Caco-2 (cell line): ENCODE measurements around the gene SYT6. TPM values are rescaled to one million over a fixed set of nuclear protein-coding genes. Genes with fewer than 3 reads are reported as not detected.

Experiments
- BruUV-seq: library from RNA; stranded (reverse); fragments of 400-500 nt; replicated peaks from 2 replicates; lab custom pipeline; 2021; lab: Mats Ljungman, UMichigan
- CTCF ChIA-PET: fragments of 300-600 bp; sonication (Branson Sonifier 250); formaldehyde crosslinking; loops from one replicate; lab custom pipeline; 2022; ENCODE audit warnings: antibody characterized with exemption; lab: Charles Lee
- POLR2A ChIA-PET: fragments of 300-600 bp; sonication (Branson Sonifier 250); formaldehyde crosslinking; loops from one replicate; lab custom pipeline; 2022; ENCODE audit warnings: antibody characterized with exemption; lab: Charles Lee
- DNase-seq, 2 experiments: peaks; one replicate each; pipeline versions ENCODE4 v3.0.0 to v3.0.0-alpha.2; 2020 to 2022
- H3K27me3 ChIP-seq: replicated peaks from 2 replicates; pipeline ENCODE4 v1.6.0; 2011; ENCODE audit warnings: low read length; ENCODE audit not compliant: control insufficient read depth, insufficient read depth
- H3K36me3 ChIP-seq: 2 replicates; pipeline ENCODE4 v1.5.1; 2011; ENCODE audit warnings: low read length; ENCODE audit not compliant: control insufficient read depth, insufficient read depth
- H3K4me1 ChIP-seq: fragments of 250-450 bp; sonication (Bioruptor Pico); 2 replicates; pipeline ENCODE4 v1.5.1; 2020; ENCODE audit warnings: mild to moderate bottlenecking
- H3K4me3 ChIP-seq: 2 replicates; pipeline ENCODE4 v1.5.1; 2011; ENCODE audit warnings: low read depth, mild to moderate bottlenecking, control low read depth, low read length
- H3K9me3 ChIP-seq: fragments of 250-450 bp; sonication (Bioruptor Pico); 2 replicates; pipeline ENCODE4 v1.5.1; 2020; ENCODE audit warnings: mild to moderate bottlenecking, moderate library complexity
- H3K27ac Mint-ChIP-seq: one replicate; pipeline ENCODE4 v1.8.0; 2022; ENCODE audit warnings: mixed read lengths; ENCODE audit not compliant: unreplicated experiment
- H3K27me3 Mint-ChIP-seq: one replicate; pipeline ENCODE4 v1.8.0; 2022; ENCODE audit warnings: mixed read lengths; ENCODE audit not compliant: insufficient read depth, unreplicated experiment
- H3K36me3 Mint-ChIP-seq: one replicate; pipeline ENCODE4 v1.8.0; 2022; ENCODE audit warnings: mild to moderate bottlenecking, mixed read lengths; ENCODE audit not compliant: insufficient read depth, unreplicated experiment
- H3K4me1 Mint-ChIP-seq: one replicate; pipeline ENCODE4 v1.8.0; 2022; ENCODE audit warnings: low read depth, mixed read lengths; ENCODE audit not compliant: unreplicated experiment
- H3K4me3 Mint-ChIP-seq: one replicate; pipeline ENCODE4 v1.8.0; 2022; ENCODE audit warnings: mild to moderate bottlenecking, moderate library complexity, mixed read lengths; ENCODE audit not compliant: unreplicated experiment
- H3K9me3 Mint-ChIP-seq: one replicate; pipeline ENCODE4 v1.8.0; 2022; ENCODE audit warnings: mixed read lengths; ENCODE audit not compliant: unreplicated experiment
- intact Hi-C: fragments of 100-400 bp; cut with micrococcal nuclease; formaldehyde crosslinking; loops from one replicate; pipeline ENCODE4 v1.10.0; 2022; ENCODE audit not compliant: unreplicated experiment
- total RNA-seq: library from RNA; stranded (reverse); gene quantifications from 2 replicates; pipeline ENCODE4 v1.2.3, GENCODE V29; 2022
- TF ChIP-seq, protein P1 (sequence below), 2 experiments: fragments of 200-600 bp in 1 of 2; IDR thresholded peaks; 1 replicate in 1 of 2; 2 replicates in 1 of 2; pipeline versions ENCODE4 v1.5.1 to v1.8.0; 2011 to 2022; ENCODE audit warnings: antibody characterized with exemption in 1 of 2, control low read depth in 1 of 2, inconsistent platforms in 1 of 2, low read depth in 1 of 2, low read length in 1 of 2, mild to moderate bottlenecking in 1 of 2, moderate library complexity in 1 of 2; ENCODE audit not compliant: insufficient read depth in 1 of 2, severe bottlenecking in 1 of 2, unreplicated experiment in 1 of 2

SYT6 gene
- total RNA-seq, 1 experiment from 2014 or later, result 0.32 TPM

DNA sequence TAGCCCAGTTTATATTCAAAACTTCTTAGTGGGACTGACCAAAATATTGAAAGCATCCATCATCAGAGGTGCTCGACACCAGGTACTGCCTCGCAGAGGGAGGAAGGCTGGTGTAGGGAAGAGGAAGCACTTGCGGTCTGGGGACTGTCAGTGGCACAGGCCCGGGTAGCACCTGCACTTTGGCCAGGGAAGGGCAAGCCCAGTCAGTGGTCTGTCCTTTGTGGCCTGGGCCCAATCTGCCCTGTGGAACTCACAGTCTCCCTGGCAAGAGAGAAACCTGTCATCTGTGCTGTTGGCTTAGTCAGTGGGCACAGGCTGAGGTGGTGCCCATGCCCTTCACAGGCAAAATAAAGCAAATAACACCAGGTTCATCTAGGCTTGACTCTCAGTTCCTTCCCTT is 77.4 kb downstream of the SYT6 start:
- H3K27me3 Mint-ChIP-seq, result no peaks in the 10 kb centered on the region
- H3K27ac Mint-ChIP-seq, result no peak overlapping the region
- H3K4me3 Mint-ChIP-seq, result no peak overlapping the region
- H3K4me3 ChIP-seq, result no peak overlapping the region
- H3K4me1 ChIP-seq, result no peaks in the 10 kb centered on the region
- ChIA-PET POLR2A (no interaction called here), CTCF (no interaction called here)
- no peaks in the 10 kb centered on the region for H3K27me3 ChIP-seq
- intact Hi-C loops, result no loop called here
- H3K36me3 ChIP-seq, result no peaks in the 10 kb centered on the region
- peaks cover 10% of the 10 kb centered on the region for H3K9me3 Mint-ChIP-seq
- no peaks in the 10 kb centered on the region for H3K4me1 Mint-ChIP-seq
- no peak for DNase-seq
- H3K9me3 ChIP-seq, result no peaks in the 10 kb centered on the region
- TF ChIP-seq, protein P1, sequence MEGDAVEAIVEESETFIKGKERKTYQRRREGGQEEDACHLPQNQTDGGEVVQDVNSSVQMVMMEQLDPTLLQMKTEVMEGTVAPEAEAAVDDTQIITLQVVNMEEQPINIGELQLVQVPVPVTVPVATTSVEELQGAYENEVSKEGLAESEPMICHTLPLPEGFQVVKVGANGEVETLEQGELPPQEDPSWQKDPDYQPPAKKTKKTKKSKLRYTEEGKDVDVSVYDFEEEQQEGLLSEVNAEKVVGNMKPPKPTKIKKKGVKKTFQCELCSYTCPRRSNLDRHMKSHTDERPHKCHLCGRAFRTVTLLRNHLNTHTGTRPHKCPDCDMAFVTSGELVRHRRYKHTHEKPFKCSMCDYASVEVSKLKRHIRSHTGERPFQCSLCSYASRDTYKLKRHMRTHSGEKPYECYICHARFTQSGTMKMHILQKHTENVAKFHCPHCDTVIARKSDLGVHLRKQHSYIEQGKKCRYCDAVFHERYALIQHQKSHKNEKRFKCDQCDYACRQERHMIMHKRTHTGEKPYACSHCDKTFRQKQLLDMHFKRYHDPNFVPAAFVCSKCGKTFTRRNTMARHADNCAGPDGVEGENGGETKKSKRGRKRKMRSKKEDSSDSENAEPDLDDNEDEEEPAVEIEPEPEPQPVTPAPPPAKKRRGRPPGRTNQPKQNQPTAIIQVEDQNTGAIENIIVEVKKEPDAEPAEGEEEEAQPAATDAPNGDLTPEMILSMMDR (IDR thresholded peaks at IDR 0.05; ENCODE audit: insufficient read depth in 1 of 2, low read depth in 1 of 2, low read length in 1 of 2, severe bottlenecking in 1 of 2, unreplicated experiment in 1 of 2), result no peak
- no TSS peak for BruUV-seq
- no peaks in the 10 kb centered on the region for H3K36me3 Mint-ChIP-seq

DNA sequence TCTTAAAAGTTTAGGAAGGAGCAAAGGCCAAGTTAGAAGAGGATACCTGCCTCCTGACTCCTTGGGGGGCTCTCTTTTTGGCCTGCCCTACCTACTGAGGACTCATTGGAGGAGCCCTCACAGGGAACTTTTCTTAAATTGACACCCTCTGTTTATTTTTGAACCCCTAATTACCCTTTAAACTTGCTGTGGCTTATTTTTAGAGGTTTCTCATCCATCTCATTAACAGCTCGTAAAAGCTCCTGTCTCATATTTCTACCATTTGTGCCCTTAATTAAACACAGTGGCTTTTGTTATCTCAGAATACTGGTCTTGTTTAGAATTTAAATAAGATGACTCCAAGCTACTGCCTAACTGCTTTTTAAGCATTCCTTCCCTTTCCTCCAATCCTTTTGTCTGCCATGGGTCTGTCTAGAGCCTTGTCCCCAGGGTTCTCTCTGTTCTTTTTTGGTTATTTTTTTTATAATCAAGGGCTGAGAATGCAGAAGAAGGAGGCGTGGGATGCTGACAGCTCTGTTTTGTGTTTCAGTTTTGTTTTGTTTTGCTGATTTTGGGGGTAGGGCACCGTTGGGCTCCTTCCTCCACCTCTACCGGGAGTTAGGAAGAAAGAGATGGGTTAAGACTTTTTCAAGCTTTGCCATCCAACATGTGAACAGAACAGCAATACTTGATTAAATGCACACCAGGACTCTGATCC is 78.0 kb downstream of the SYT6 start:
- no peak overlapping the region for H3K27ac Mint-ChIP-seq
- no peak overlapping the region for H3K4me3 Mint-ChIP-seq
- peaks cover 10% of the 10 kb centered on the region for H3K9me3 Mint-ChIP-seq
- intact Hi-C loops, result no loop called here
- POLR2A ChIA-PET, result no interaction called here
- no peak overlapping the region for H3K4me3 ChIP-seq
- no peak for DNase-seq
- no peaks in the 10 kb centered on the region for H3K4me1 Mint-ChIP-seq
- H3K27me3 Mint-ChIP-seq, result no peaks in the 10 kb centered on the region
- CTCF ChIA-PET, result interaction anchor here (0.6 kb wide), 2 partner anchors 96 to 1015 kb away, joined by 3 to 5 read pairs; partner anchors contain the start of gene OLFML3
- no peaks in the 10 kb centered on the region for H3K4me1 ChIP-seq
- no peaks in the 10 kb centered on the region for H3K27me3 ChIP-seq
- H3K36me3 Mint-ChIP-seq, result no peaks in the 10 kb centered on the region
- TF ChIP-seq, protein P1 (IDR thresholded peaks at IDR 0.05; ENCODE audit: insufficient read depth in 1 of 2, low read depth in 1 of 2, low read length in 1 of 2, severe bottlenecking in 1 of 2, unreplicated experiment in 1 of 2), result no peak
- no peaks in the 10 kb centered on the region for H3K36me3 ChIP-seq
- BruUV-seq, result no TSS peak
- no peaks in the 10 kb centered on the region for H3K9me3 ChIP-seq

DNA sequence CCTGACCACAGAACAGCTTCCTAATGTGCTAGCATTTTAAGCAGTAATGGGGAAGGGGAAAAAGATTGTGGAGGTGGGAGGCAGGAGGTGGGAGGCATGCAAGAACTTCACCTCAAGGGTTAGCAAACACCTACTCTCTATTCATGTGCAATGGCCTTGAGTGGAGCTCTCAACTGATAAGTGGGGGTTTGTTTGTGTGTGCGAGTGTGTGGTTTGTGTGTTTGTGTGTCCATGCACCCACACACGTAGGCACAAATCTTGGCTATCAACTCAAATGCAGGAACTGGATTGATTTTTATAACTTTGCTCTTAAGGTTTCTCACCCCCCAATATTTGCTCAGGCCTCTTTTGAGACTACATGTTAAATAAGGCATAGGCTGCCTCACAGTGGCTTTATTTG is 78.6 kb downstream of the SYT6 start:
- POLR2A ChIA-PET, result no interaction called here
- Mint-ChIP-seq H3K27ac (no peak overlapping the region), H3K27me3 (no peaks in the 10 kb centered on the region)

More for the DNA sequence above, 78.6 kb downstream of the SYT6 start:
- Mint-ChIP-seq H3K36me3 (no peaks in the 10 kb centered on the region), H3K9me3 (peaks cover 10% of the 10 kb centered on the region), H3K4me3 (no peak overlapping the region), H3K4me1 (no peaks in the 10 kb centered on the region)
- intact Hi-C loops, result no loop called here
- no peak for DNase-seq
- BruUV-seq, result no TSS peak
- no peak overlapping the region for H3K4me3 ChIP-seq
- no peaks in the 10 kb centered on the region for H3K4me1 ChIP-seq
- TF ChIP-seq, protein P1 (IDR thresholded peaks at IDR 0.05; ENCODE audit: insufficient read depth in 1 of 2, low read depth in 1 of 2, low read length in 1 of 2, severe bottlenecking in 1 of 2, unreplicated experiment in 1 of 2), result no peak
- H3K27me3 ChIP-seq, result no peaks in the 10 kb centered on the region
- CTCF ChIA-PET, result interaction anchor here (0.6 kb wide), 2 partner anchors 96 to 1015 kb away, joined by 3 to 5 read pairs; partner anchors contain the start of gene OLFML3
- H3K9me3 ChIP-seq, result no peaks in the 10 kb centered on the region
- H3K36me3 ChIP-seq, result no peaks in the 10 kb centered on the region
